Fibroblast of mammary gland (primary cell): ENCODE data around the gene TMEM19.
A peak's percentile ranks its signal among the peaks of the same experiment; 100 is the strongest.

ENCODE experiments used
- DNase-seq: peaks from one replicate; pipeline ENCODE4 v3.0.0-alpha.2; 2010; ENCODE audit warnings: low read depth
- H3K4me3 ChIP-seq: 2 replicates; pipeline ENCODE4 v1.5.1; 2011; ENCODE audit warnings: low read depth, mild to moderate bottlenecking, low read length, moderate library complexity; ENCODE audit not compliant: control insufficient read depth
- TF ChIP-seq, protein P1 (sequence below): conservative IDR thresholded peaks from 2 replicates; pipeline ENCODE4 v1.5.1; 2011; ENCODE audit warnings: low read depth, low read length, inconsistent platforms; ENCODE audit not compliant: control insufficient read depth, insufficient read depth

TMEM19 gene

GRCh38 chr12:71685914-71686657, at the start of gene TMEM19:
TSS of gene TMEM19 (plus strand) at chr12:71686082. CDS start at chr12:71686681, 599 bp downstream.
- DNase-seq, result peak; percentile 86
- TF ChIP-seq, protein P1, sequence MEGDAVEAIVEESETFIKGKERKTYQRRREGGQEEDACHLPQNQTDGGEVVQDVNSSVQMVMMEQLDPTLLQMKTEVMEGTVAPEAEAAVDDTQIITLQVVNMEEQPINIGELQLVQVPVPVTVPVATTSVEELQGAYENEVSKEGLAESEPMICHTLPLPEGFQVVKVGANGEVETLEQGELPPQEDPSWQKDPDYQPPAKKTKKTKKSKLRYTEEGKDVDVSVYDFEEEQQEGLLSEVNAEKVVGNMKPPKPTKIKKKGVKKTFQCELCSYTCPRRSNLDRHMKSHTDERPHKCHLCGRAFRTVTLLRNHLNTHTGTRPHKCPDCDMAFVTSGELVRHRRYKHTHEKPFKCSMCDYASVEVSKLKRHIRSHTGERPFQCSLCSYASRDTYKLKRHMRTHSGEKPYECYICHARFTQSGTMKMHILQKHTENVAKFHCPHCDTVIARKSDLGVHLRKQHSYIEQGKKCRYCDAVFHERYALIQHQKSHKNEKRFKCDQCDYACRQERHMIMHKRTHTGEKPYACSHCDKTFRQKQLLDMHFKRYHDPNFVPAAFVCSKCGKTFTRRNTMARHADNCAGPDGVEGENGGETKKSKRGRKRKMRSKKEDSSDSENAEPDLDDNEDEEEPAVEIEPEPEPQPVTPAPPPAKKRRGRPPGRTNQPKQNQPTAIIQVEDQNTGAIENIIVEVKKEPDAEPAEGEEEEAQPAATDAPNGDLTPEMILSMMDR, result peak; percentile 3
- peak within 1 kb of the TSS; percentile 67 for H3K4me3 ChIP-seq

DNA sequence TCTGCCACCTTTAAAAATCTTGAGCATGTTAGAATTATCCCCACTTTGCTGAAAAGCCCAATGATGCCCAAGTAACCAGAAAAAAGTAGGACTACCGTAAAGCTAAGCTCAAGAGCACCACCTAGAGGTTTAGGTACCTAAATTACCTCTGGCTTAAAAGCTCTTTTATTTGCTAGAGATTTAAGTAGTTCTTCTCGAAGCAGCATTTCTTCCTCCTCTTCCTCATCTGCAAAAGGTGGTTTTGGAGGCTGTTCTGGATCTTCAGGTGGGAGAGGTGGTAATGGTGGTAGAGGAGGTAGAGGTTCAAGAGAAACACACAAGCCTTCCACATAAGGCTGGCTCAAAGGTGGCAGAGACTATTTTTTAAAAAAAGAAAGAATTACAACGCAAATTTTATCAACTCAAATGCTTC, 49.2 kb upstream of the TMEM19 start:
- H3K4me3 ChIP-seq, result no peak overlapping the region
- TF ChIP-seq, protein P1, result peak; percentile 89
- peak; percentile 79 for DNase-seq

DNA sequence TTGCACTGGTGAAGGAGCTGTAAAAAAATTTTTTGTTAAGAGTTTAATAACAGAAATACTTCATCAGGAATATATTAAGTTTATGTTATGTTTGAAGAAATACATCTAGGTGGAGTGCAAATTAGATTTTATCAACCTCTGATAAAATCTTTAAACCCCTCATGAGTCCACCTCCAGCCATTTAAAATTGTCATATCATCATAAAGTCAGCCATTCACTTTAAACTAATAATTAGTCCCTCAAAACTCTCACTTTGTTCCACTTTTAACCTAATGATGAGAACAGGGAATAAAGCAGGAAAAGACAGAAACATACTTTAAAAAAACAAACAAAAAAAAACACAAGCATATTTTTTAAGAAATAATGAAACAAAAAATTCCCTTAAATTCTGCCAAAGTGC, 47.4 kb upstream of the TMEM19 start:
- TF ChIP-seq, protein P1, result no peak
- DNase-seq, result no peak
- no peak overlapping the region for H3K4me3 ChIP-seq

- no peak overlapping the region for H3K4me3 ChIP-seq
- no peak for DNase-seq
- TF ChIP-seq, protein P1, result peak; percentile 13
Observed at GRCh38 chr12:71639341-71639760, 46.5 kb upstream of the TMEM19 start.

- H3K4me3 ChIP-seq, result no peak overlapping the region
- DNase-seq, result no peak
- TF ChIP-seq, protein P1, result no peak
Observed at GRCh38 chr12:71640316-71640715, 45.6 kb upstream of the TMEM19 start.

- DNase-seq, result no peak
- no peak overlapping the region for H3K4me3 ChIP-seq
- TF ChIP-seq, protein P1, result no peak
Observed at GRCh38 chr12:71641390-71641789, 44.5 kb upstream of the TMEM19 start.

GRCh38 chr12:71642264-71642663, 43.6 kb upstream of the TMEM19 start:
- H3K4me3 ChIP-seq, result no peak overlapping the region
- DNase-seq, result no peak
- TF ChIP-seq, protein P1, result no peak
